ENCODE results near the gene RAPGEF3. TPM values are rescaled to one million over a fixed set of nuclear protein-coding genes. Genes with fewer than 3 reads are reported as not detected.

The RAPGEF3 gene
- total RNA-seq, 1 donor from 2014 or later: 1.2 TPM

- H3K4me1 Mint-ChIP-seq (ENCODE audit: unreplicated experiment): peaks cover 69% of the 10 kb centered on the region
- H3K27ac Mint-ChIP-seq (ENCODE audit: unreplicated experiment): no peak overlapping the region
- H3K4me3 Mint-ChIP-seq (ENCODE audit: unreplicated experiment): no peak overlapping the region
- no peak for DNase-seq (ENCODE audit: extremely low spot score, unreplicated experiment)
- TF ChIP-seq, protein P1, sequence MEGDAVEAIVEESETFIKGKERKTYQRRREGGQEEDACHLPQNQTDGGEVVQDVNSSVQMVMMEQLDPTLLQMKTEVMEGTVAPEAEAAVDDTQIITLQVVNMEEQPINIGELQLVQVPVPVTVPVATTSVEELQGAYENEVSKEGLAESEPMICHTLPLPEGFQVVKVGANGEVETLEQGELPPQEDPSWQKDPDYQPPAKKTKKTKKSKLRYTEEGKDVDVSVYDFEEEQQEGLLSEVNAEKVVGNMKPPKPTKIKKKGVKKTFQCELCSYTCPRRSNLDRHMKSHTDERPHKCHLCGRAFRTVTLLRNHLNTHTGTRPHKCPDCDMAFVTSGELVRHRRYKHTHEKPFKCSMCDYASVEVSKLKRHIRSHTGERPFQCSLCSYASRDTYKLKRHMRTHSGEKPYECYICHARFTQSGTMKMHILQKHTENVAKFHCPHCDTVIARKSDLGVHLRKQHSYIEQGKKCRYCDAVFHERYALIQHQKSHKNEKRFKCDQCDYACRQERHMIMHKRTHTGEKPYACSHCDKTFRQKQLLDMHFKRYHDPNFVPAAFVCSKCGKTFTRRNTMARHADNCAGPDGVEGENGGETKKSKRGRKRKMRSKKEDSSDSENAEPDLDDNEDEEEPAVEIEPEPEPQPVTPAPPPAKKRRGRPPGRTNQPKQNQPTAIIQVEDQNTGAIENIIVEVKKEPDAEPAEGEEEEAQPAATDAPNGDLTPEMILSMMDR (IDR thresholded peaks at IDR 0.05): no peak
- peaks cover 10% of the 10 kb centered on the region for H3K36me3 Mint-ChIP-seq (ENCODE audit: unreplicated experiment)
- H3K9me3 Mint-ChIP-seq (ENCODE audit: unreplicated experiment): no peaks in the 10 kb centered on the region
- no peaks in the 10 kb centered on the region for H3K27me3 Mint-ChIP-seq (ENCODE audit: unreplicated experiment)
Observed at GRCh38 chr12:47804171-47804570, 45.5 kb upstream of the RAPGEF3 start.

DNA sequence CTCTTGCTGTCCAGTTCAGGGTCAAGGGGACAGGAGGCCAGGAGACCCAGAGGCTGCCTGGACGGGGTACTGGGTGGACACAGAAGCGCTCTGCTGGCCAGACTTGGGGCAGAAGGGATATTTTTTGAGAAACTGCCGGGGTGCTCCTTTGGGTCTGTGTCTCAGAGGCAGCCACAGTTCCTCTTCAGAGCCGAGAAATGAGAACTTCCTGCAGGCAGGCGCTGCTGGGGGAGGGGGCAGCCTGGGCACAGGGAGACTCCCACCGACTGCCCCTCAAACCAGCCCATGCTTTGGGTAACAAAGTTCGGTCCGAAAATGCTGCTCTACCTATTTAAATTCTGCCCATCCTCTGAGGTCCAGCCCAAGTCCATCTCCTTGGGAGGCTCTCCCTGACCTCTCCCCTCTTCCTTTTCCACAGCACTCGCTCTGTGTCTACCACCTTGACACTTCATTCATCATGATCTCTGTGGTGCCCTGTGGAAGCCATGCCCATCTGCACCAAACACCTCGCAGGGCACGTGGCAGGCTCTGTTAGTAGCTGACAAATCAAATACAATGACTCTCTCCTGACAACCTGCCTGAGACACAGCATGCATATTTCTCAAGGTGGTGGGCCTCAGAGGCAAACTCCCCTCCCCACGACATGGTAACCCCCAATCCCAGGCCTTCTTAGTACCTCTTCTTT lies 44.7 kb upstream of the RAPGEF3 start:
- peaks cover 10% of the 10 kb centered on the region for H3K36me3 Mint-ChIP-seq (ENCODE audit: unreplicated experiment)
- DNase-seq (ENCODE audit: extremely low spot score, unreplicated experiment): no peak
- no peaks in the 10 kb centered on the region for H3K9me3 Mint-ChIP-seq (ENCODE audit: unreplicated experiment)
- TF ChIP-seq, protein P1 (IDR thresholded peaks at IDR 0.05): no peak
- no peak overlapping the region for H3K4me3 Mint-ChIP-seq (ENCODE audit: unreplicated experiment)
- no peaks in the 10 kb centered on the region for H3K27me3 Mint-ChIP-seq (ENCODE audit: unreplicated experiment)
- peaks cover 61% of the 10 kb centered on the region for H3K4me1 Mint-ChIP-seq (ENCODE audit: unreplicated experiment)
- peak overlapping the region; percentile 75 for H3K27ac Mint-ChIP-seq (ENCODE audit: unreplicated experiment)

DNA sequence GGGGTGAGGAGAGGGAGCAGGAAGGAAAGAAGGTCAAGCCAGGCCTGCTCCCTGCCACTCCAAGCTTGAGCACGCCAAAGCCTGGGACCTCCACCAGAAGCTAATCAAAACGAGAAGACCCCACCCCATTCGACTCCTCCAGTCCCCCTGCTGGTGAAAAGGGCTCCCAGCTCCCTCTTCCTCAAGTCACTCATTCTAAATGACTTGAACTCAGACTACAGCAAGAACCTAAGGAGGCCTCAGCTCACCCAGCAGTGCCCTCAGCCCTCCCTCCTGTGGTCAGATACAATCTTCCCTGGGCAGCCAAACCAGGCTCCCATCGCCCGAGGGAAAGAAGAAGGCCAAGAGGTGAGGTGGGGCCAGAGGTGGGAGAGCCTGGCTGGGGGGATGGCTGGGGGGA lies 43.6 kb upstream of the RAPGEF3 start:
- Mint-ChIP-seq H3K4me1 (ENCODE audit: unreplicated experiment) (peaks cover 51% of the 10 kb centered on the region), H3K27ac (ENCODE audit: unreplicated experiment) (peak overlapping the region; percentile 76)

GRCh38 chr12:47801904-47802246 lies 43.2 kb upstream of the RAPGEF3 start:
- Mint-ChIP-seq H3K27me3 (ENCODE audit: unreplicated experiment) (no peaks in the 10 kb centered on the region), H3K9me3 (ENCODE audit: unreplicated experiment) (no peaks in the 10 kb centered on the region), H3K4me1 (ENCODE audit: unreplicated experiment) (peaks cover 48% of the 10 kb centered on the region), H3K27ac (ENCODE audit: unreplicated experiment) (peak overlapping the region; percentile 76), H3K4me3 (ENCODE audit: unreplicated experiment) (no peak overlapping the region), H3K36me3 (ENCODE audit: unreplicated experiment) (peaks cover 16% of the 10 kb centered on the region)
- TF ChIP-seq, protein P1 (IDR thresholded peaks at IDR 0.05): no peak
- no peak for DNase-seq (ENCODE audit: extremely low spot score, unreplicated experiment)

More for the DNA sequence above, 43.6 kb upstream of the RAPGEF3 start:
- no peak overlapping the region for H3K4me3 Mint-ChIP-seq (ENCODE audit: unreplicated experiment)
- H3K36me3 Mint-ChIP-seq (ENCODE audit: unreplicated experiment): peaks cover 13% of the 10 kb centered on the region
- DNase-seq (ENCODE audit: extremely low spot score, unreplicated experiment): no peak
- no peaks in the 10 kb centered on the region for H3K9me3 Mint-ChIP-seq (ENCODE audit: unreplicated experiment)
- H3K27me3 Mint-ChIP-seq (ENCODE audit: unreplicated experiment): no peaks in the 10 kb centered on the region
- TF ChIP-seq, protein P1 (IDR thresholded peaks at IDR 0.05): peak; percentile 40

- peaks cover 48% of the 10 kb centered on the region for H3K4me1 Mint-ChIP-seq (ENCODE audit: unreplicated experiment)
- no peak overlapping the region for H3K4me3 Mint-ChIP-seq (ENCODE audit: unreplicated experiment)
- DNase-seq (ENCODE audit: extremely low spot score, unreplicated experiment): no peak
- H3K36me3 Mint-ChIP-seq (ENCODE audit: unreplicated experiment): peaks cover 16% of the 10 kb centered on the region
- H3K9me3 Mint-ChIP-seq (ENCODE audit: unreplicated experiment): no peaks in the 10 kb centered on the region
- TF ChIP-seq, protein P1 (IDR thresholded peaks at IDR 0.05): no peak
- peak overlapping the region; percentile 76 for H3K27ac Mint-ChIP-seq (ENCODE audit: unreplicated experiment)
- H3K27me3 Mint-ChIP-seq (ENCODE audit: unreplicated experiment): no peaks in the 10 kb centered on the region
Observed at GRCh38 chr12:47801170-47801903, 42.7 kb upstream of the RAPGEF3 start.

Measured in osteocyte (in vitro differentiated cells).